ENCODE results near the gene C3orf22.

C3orf22 gene

GRCh38 chr3:126511291-126511690, 47.4 kb downstream of the C3orf22 start:
- no peak for DNase-seq

- no peak for DNase-seq
Observed at GRCh38 chr3:126510308-126510910, 48.3 kb downstream of the C3orf22 start.

GRCh38 chr3:126509597-126510307, 49.0 kb downstream of the C3orf22 start:
- no peak for DNase-seq

GRCh38 chr3:126508564-126508964, 50.2 kb downstream of the C3orf22 start:
- peak; percentile 6 for DNase-seq

- no peak for DNase-seq
Observed at GRCh38 chr3:126507886-126508285, 50.8 kb downstream of the C3orf22 start.

GRCh38 chr3:126503701-126504100, 55.0 kb downstream of the C3orf22 start:
- DNase-seq = no peak

- DNase-seq = no peak
Observed at GRCh38 chr3:126502656-126503055, 56.1 kb downstream of the C3orf22 start.

- no peak for DNase-seq
Observed at GRCh38 chr3:126501736-126502135, 57.0 kb downstream of the C3orf22 start.

- no peak for DNase-seq
Observed at GRCh38 chr3:126501054-126501453, 57.7 kb downstream of the C3orf22 start.

GRCh38 chr3:126500016-126500415, 58.7 kb downstream of the C3orf22 start:
- no peak for DNase-seq

All from fibroblast of upper back skin (primary cell).